B cell (primary cell): Measurements from ENCODE around the gene CST9L.

Experiments used
- CTCF ChIP-seq: fragments of 200-600 bp; IDR thresholded peaks from one replicate; pipeline ENCODE4 v1.8.0; 2022; ENCODE audit warnings: antibody characterized with exemption, mild to moderate bottlenecking
- EZH2 ChIP-seq: IDR thresholded peaks from 2 replicates; pipeline ENCODE4 v1.6.1; 2012; ENCODE audit warnings: borderline replicate concordance, low read depth, mild to moderate bottlenecking, moderate library complexity, low read length; ENCODE audit not compliant: insufficient read depth, poor library complexity, severe bottlenecking

DNA sequence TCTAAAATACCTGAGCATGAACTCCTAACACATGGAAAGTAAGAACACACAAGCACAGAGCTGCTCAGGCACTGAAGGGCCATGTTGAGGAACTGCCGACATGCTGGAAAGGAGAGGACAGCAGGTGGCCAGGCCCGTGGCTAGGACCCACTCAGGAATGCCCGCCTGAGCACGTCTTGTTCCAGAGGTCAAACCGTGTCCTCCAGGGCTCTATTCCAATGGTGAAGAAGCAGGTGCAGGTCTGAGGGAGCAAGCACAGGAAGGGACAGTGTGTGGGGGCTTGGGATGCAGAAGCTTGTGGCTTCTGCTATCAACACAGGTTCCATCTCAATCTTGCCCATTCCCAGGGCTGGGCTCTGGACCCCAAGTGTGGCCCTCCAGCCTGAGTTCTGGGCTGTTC is 20.7 kb downstream of the CST9L start:
- TF ChIP-seq CTCF (no peak), EZH2 (no peak)
